HepG2 (cell line): ENCODE results near the gene OSBPL8.

Source experiments
- REST ChIP-seq, 2 experiments: IDR thresholded peaks; 2 replicates each; pipeline ENCODE4 v1.6.1; 2011 to 2012; ENCODE audit warnings: low read length in 2 of 2, borderline replicate concordance in 1 of 2, low read depth in 1 of 2, mild to moderate bottlenecking in 1 of 2, moderate library complexity in 1 of 2
- RNF219 ChIP-seq: sonication (generic); formaldehyde crosslinking; IDR thresholded peaks from 2 replicates; pipeline ENCODE4 v1.5.0; 2020; ENCODE audit warnings: mild to moderate bottlenecking, missing genetic modification reagents
- ZNF232 ChIP-seq: sonication (generic); formaldehyde crosslinking; IDR thresholded peaks from 2 replicates; pipeline ENCODE4 v1.4.0; 2020; ENCODE audit warnings: missing genetic modification reagents, borderline replicate concordance

- TF ChIP-seq ZNF232 (CRISPR knock-in tag), result no peak
- no peak for TF ChIP-seq RNF219
- TF ChIP-seq REST (IDR thresholded peaks at IDR 0.05; ENCODE audit: borderline replicate concordance in 1 of 2, low read depth in 1 of 2, low read length in 2 of 2), result no peak
These were observed 191.3 kb downstream of the OSBPL8 start for GRCh38 chr12:76368230-76368629.
